ENCODE measurements around the gene BANP. TPM values are rescaled to one million over a fixed set of nuclear protein-coding genes. Genes with fewer than 3 reads are reported as not detected.

The BANP gene
- total and polyA plus RNA-seq, 2 of the 8 experiments (the other 6 are each of a cell fraction or from before 2014, with no cell fraction given): 25.8 to 39.8 TPM

GRCh38 chr16:88068476-88069396, 117.5 kb downstream of the BANP start:
- Histone ChIP-seq H4K5ac (ENCODE audit: insufficient read length, low read depth, low read length) (no peak overlapping the region), H3K4ac (replicated peaks; ENCODE audit: insufficient read length, low read depth, low read length) (no peak overlapping the region), H3K79me1 (ENCODE audit: low read depth, low read length) (no peaks in the 10 kb centered on the region), H3K4me1 (replicated peaks in 1 of 4; ENCODE audit: control insufficient read depth in 3 of 4, insufficient read depth in 4 of 4, low read length in 3 of 4) (peaks cover 0 to 10% (median 6%) of the 10 kb centered on the region in 4 experiments; a peak in 4 of 7 replicates), H4K8ac (ENCODE audit: extremely low read depth, insufficient read depth, low read length) (peak overlapping the region; percentile 38; the same call in 1 of the 2 replicates), H3K18ac (ENCODE audit: extremely low read depth, low read length) (no peak overlapping the region), H3K4me2 (ENCODE audit: insufficient read depth in 1 of 2, low read depth in 2 of 2, low read length in 2 of 2) (no peak overlapping the region), H3K14ac (ENCODE audit: insufficient read length) (no peak overlapping the region), H3K79me2 (ENCODE audit: control insufficient read depth in 1 of 2, insufficient read depth in 2 of 2, low read length in 2 of 2) (no peaks in the 10 kb centered on the region), H2BK12ac (ENCODE audit: low read depth, low read length) (no peak overlapping the region), H2AK5ac (ENCODE audit: low read depth, low read length) (no peak overlapping the region), H4K91ac (replicated peaks; ENCODE audit: insufficient read length, low read length) (no peak overlapping the region), H3K27ac (ENCODE audit: low read depth, low read length) (no peak overlapping the region), H3K9ac (replicated peaks in 1 of 4; ENCODE audit: extremely low read depth in 1 of 4, low read depth in 3 of 4, low read length in 3 of 4) (no peak overlapping the region), H2BK15ac (ENCODE audit: low read length) (no peak overlapping the region), H3K23ac (ENCODE audit: insufficient read length) (no peak overlapping the region), H3K9me3 (ENCODE audit: insufficient read depth in 2 of 2, low read depth in 1 of 2, low read length in 1 of 2) (no peaks in the 10 kb centered on the region), H2BK5ac (ENCODE audit: low read depth, low read length) (0 out of 2 replicates have a peak overlapping the region, but pooled peaks have one; percentile 16), H3K56ac (replicated peaks; ENCODE audit: insufficient read length, low read depth, low read length) (no peak overlapping the region), H3K27me3 (replicated peaks in 1 of 4; ENCODE audit: control insufficient read depth in 3 of 4, extremely low read depth in 1 of 4, insufficient read depth in 3 of 4, low read length in 3 of 4) (no peaks in the 10 kb centered on the region), H4K20me1 (replicated peaks in 1 of 2; ENCODE audit: control insufficient read depth in 1 of 2, insufficient read depth in 2 of 2, low read length in 2 of 2) (no peaks in the 10 kb centered on the region), H3K36me3 (ENCODE audit: control insufficient read depth in 2 of 4, insufficient read depth in 4 of 4, low read length in 3 of 4) (peaks cover 0 to 8% (median 4%) of the 10 kb centered on the region in 4 experiments; a peak in 2 of 8 replicates), H2BK120ac (replicated peaks; ENCODE audit: low read depth, low read length) (no peak overlapping the region), H2BK20ac (ENCODE audit: low read length) (no peak overlapping the region), H3K23me2 (ENCODE audit: low read depth, low read length) (no peaks in the 10 kb centered on the region), H2AFZ (ENCODE audit: low read length) (no peak overlapping the region), H3K4me3 (ENCODE audit: extremely low read depth in 1 of 4, insufficient read depth in 2 of 4, low read depth in 3 of 4, low read length in 4 of 4) (no peak overlapping the region)
- FAIRE-seq (no peak), DNase-seq (ENCODE audit: low read depth in 1 of 2, low spot score in 2 of 2) (no peak)
- WGBS, 2 experiments (ENCODE audit: extremely low coverage in 1 of 2, insufficient coverage in 1 of 2, insufficient read length in 1 of 2, insufficient replicate concordance in 2 of 2, low coverage in 1 of 2, low lambda C conversion rate in 2 of 2, missing lambda C conversion rate in 1 of 2): 93% methylated on average over 23 of the region's 27 CpGs; no CpG with 5 or more reads in 1 of the 2 experiments
- TF ChIP-seq, protein P1, sequence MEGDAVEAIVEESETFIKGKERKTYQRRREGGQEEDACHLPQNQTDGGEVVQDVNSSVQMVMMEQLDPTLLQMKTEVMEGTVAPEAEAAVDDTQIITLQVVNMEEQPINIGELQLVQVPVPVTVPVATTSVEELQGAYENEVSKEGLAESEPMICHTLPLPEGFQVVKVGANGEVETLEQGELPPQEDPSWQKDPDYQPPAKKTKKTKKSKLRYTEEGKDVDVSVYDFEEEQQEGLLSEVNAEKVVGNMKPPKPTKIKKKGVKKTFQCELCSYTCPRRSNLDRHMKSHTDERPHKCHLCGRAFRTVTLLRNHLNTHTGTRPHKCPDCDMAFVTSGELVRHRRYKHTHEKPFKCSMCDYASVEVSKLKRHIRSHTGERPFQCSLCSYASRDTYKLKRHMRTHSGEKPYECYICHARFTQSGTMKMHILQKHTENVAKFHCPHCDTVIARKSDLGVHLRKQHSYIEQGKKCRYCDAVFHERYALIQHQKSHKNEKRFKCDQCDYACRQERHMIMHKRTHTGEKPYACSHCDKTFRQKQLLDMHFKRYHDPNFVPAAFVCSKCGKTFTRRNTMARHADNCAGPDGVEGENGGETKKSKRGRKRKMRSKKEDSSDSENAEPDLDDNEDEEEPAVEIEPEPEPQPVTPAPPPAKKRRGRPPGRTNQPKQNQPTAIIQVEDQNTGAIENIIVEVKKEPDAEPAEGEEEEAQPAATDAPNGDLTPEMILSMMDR (IDR thresholded peaks at IDR 0.05; ENCODE audit: control extremely low read depth in 1 of 3, insufficient read depth in 1 of 3, low read depth in 1 of 3, low read length in 3 of 3): peak in 2 of 3 experiments; percentile 25 to 33; a peak in 2 of 4 replicates
- TF ChIP-seq RFX5 (IDR thresholded peaks at IDR 0.05; ENCODE audit: borderline replicate concordance, low read depth, low read length): no peak
- ChIA-PET CTCF (ENCODE audit: partially characterized antibody) (interaction anchor here (0.9 kb wide), 1 partner anchor 14 kb away, joined by 3 read pairs; no protein-coding TSS in a partner anchor), POLR2A (ENCODE audit: partially characterized antibody) (no interaction called here)
